Rectal smooth muscle tissue (tissue), 1 donor: ENCODE results near the gene TMEM106C.

Experiments used
- H3K27ac ChIP-seq: one replicate; pipeline ENCODE4 v1.7.0; 2013; ENCODE audit warnings: low read depth, low read length, inconsistent platforms
- H3K27me3 ChIP-seq: one replicate; pipeline ENCODE4 v1.7.0; 2013; ENCODE audit warnings: low read length; ENCODE audit not compliant: control insufficient read depth, insufficient read depth
- H3K36me3 ChIP-seq: one replicate; pipeline ENCODE4 v1.7.0; 2013; ENCODE audit warnings: low read length; ENCODE audit not compliant: control insufficient read depth, insufficient read depth
- H3K4me1 ChIP-seq: one replicate; pipeline ENCODE4 v1.7.0; 2013; ENCODE audit warnings: low read length; ENCODE audit not compliant: control insufficient read depth, insufficient read depth
- H3K4me3 ChIP-seq: one replicate; pipeline ENCODE4 v1.7.0; 2013; ENCODE audit warnings: low read length
- H3K9ac ChIP-seq: one replicate; pipeline ENCODE4 v1.7.0; 2013; ENCODE audit warnings: low read length

TMEM106C gene

DNA sequence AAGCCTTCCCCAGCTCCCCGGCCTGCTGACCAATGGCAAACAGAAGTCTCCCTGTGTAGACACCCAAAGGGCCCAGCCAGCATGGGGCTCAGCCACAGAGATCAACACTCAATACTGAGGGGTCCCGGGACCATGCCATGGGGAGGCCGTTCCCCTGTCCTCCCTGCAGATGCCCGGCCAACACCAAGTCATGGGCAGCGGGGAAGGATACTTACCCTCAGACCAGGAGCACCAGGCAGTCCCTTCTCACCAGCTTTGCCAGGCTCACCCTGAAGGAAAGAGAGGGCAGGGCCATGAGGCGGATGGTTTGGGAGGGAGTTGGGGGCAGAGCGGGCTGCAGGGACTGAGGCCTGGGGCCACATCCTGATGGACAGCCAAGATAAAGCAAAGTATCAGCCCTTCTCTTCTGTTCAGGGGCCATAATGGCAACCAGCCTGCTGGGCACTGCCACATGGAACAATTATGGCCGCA is 21.0 kb downstream of the TMEM106C start:
- no peaks in the 10 kb centered on the region for H3K4me1 ChIP-seq
- no peaks in the 10 kb centered on the region for H3K27me3 ChIP-seq
- H3K36me3 ChIP-seq: no peaks in the 10 kb centered on the region

DNA sequence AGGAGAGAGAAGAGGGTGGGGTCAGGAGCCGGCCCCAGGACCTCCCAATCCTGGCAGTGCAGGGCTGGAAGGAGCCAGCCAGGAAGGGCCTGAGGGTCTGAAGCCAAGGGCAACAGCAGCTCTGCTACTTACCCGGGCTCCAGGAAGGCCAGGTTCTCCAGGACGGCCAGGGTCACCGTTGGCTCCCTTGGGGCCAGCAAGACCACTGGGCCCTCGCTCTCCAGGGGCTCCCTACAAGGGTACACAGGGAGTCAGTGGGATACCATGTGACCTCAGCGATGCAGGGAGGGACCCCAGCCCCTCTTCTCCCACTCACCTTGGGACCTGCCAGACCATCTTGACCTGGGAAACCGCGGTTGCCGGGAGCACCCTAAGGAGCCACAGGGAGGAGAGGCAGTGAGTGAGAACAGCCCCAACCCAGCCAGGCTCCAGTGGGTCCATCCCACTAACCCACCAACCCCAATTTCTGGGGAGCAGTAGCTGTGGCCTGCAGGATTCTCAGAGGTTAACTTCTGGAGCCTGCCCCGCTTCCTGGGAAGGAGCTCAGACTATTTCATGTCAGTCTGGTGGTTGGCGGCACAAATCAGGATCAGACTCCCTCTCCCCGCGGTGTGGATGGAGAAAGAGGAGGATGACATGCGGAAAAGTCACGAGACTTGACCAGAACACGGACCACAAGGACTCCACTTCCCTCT is 22.3 kb downstream of the TMEM106C start:
- H3K27ac ChIP-seq: no peak overlapping the region
- H3K36me3 ChIP-seq: no peaks in the 10 kb centered on the region
- no peak overlapping the region for H3K9ac ChIP-seq
- H3K4me1 ChIP-seq: no peaks in the 10 kb centered on the region
- no peaks in the 10 kb centered on the region for H3K27me3 ChIP-seq
- no peak overlapping the region for H3K4me3 ChIP-seq

More for the DNA sequence above, 21.0 kb downstream of the TMEM106C start:
- no peak overlapping the region for H3K4me3 ChIP-seq
- no peak overlapping the region for H3K27ac ChIP-seq
- no peak overlapping the region for H3K9ac ChIP-seq

- H3K36me3 ChIP-seq: no peaks in the 10 kb centered on the region
- no peak overlapping the region for H3K9ac ChIP-seq
- no peak overlapping the region for H3K27ac ChIP-seq
- no peak overlapping the region for H3K4me3 ChIP-seq
- no peaks in the 10 kb centered on the region for H3K27me3 ChIP-seq
- H3K4me1 ChIP-seq: no peaks in the 10 kb centered on the region
Measured at GRCh38 chr12:47986291-47986660, 22.9 kb downstream of the TMEM106C start.

- no peak overlapping the region for H3K4me3 ChIP-seq
- no peaks in the 10 kb centered on the region for H3K27me3 ChIP-seq
- no peaks in the 10 kb centered on the region for H3K4me1 ChIP-seq
- H3K36me3 ChIP-seq: no peaks in the 10 kb centered on the region
- no peak overlapping the region for H3K27ac ChIP-seq
- no peak overlapping the region for H3K9ac ChIP-seq
Measured at GRCh38 chr12:47986832-47987231, 23.4 kb downstream of the TMEM106C start.

DNA sequence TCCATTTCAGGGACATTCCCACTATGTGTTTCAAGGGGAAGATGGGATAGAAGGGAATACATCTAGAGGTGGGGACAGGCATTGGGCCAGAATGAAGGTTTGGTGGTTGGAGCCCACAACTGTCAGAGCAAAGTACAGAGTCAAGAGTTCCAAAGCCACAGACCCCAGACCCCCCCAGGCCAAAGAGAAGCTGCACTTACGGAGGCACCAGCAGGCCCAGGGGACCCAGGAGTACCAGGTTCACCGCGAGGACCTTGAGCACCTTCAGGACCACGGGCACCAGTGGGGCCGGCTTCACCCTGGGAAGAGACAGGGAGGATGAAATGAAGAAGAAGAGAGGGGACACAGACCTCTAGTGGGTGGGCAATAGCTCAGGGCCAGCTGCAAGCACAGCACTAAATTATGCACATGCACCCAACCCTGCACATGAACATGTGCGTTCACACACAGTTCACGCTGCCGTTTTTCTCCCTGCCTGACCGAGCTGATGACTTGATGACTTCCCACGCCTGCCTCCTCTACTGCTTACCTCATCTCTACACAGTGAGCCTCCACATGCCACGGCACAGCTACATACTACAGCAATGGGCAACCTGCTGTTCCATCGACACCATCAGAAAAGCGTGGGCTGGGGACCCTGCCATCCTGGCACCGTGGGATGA is 24.1 kb downstream of the TMEM106C start:
- Histone ChIP-seq H3K27ac (no peak overlapping the region), H3K4me3 (no peak overlapping the region), H3K27me3 (no peaks in the 10 kb centered on the region), H3K36me3 (no peaks in the 10 kb centered on the region), H3K9ac (no peak overlapping the region), H3K4me1 (no peaks in the 10 kb centered on the region)

- Histone ChIP-seq H3K4me3 (no peak overlapping the region), H3K9ac (no peak overlapping the region), H3K36me3 (no peaks in the 10 kb centered on the region), H3K27me3 (no peaks in the 10 kb centered on the region), H3K4me1 (no peaks in the 10 kb centered on the region), H3K27ac (no peak overlapping the region)
Measured at GRCh38 chr12:47988073-47989022, 25.0 kb downstream of the TMEM106C start.

GRCh38 chr12:47989023-47989417 is 25.6 kb downstream of the TMEM106C start:
- Histone ChIP-seq H3K4me1 (no peaks in the 10 kb centered on the region), H3K27ac (no peak overlapping the region), H3K9ac (no peak overlapping the region), H3K27me3 (no peaks in the 10 kb centered on the region), H3K4me3 (no peak overlapping the region), H3K36me3 (no peaks in the 10 kb centered on the region)

GRCh38 chr12:47989666-47990065 is 26.3 kb downstream of the TMEM106C start:
- no peaks in the 10 kb centered on the region for H3K4me1 ChIP-seq
- no peak overlapping the region for H3K4me3 ChIP-seq
- no peak overlapping the region for H3K27ac ChIP-seq
- H3K27me3 ChIP-seq: no peaks in the 10 kb centered on the region
- H3K36me3 ChIP-seq: no peaks in the 10 kb centered on the region
- no peak overlapping the region for H3K9ac ChIP-seq

GRCh38 chr12:47990351-47991105 is 27.1 kb downstream of the TMEM106C start:
- no peaks in the 10 kb centered on the region for H3K27me3 ChIP-seq
- H3K4me1 ChIP-seq: no peaks in the 10 kb centered on the region
- no peak overlapping the region for H3K9ac ChIP-seq
- no peak overlapping the region for H3K4me3 ChIP-seq
- H3K36me3 ChIP-seq: no peaks in the 10 kb centered on the region
- H3K27ac ChIP-seq: no peak overlapping the region

DNA sequence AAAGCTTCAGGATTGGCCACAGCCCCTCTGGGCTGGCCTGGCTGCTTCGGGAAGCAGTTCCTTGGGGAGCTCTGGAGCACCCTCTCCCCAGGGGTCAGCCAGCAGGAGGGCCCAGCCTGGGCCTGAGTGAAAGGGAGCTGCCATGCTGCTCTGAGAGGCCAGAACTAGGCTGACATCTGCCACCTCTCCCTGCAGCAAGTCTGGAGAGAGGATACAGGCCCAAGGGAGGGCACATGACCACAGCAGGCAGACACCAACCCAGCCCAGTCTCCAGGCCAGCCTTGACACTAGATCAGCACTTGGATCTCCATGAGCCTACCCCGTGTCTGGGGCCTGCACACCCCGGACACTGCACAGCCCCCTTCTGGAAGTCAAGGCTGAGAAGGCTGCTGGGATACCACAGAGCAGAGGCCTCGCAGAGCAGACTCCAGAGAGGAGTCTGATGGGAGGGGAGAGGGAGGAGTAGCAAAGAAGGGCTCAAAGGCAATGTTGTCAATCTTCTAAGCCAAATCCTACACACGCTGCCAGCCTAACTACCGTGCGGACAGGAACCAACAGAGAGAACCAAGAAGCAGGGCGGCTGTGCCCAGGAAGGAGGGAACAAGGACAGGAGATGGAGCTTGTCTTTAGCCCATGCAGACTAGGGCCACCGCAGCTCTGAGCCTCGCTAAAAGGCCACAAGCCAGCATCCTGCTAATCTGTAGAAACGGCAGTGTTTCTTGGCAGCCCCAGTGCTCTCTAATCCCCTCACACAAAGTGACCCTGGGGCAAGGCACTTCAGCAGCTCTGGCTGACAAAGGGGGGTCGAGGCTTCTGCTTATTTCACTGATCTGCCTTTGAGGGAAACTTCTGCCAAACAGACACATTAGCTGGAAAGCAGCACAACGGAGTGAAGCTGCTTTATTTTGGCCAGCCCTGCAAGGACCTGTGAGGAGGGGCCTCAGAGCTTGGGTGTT is 28.0 kb downstream of the TMEM106C start:
- Histone ChIP-seq H3K27me3 (no peaks in the 10 kb centered on the region), H3K4me3 (no peak overlapping the region), H3K4me1 (no peaks in the 10 kb centered on the region)

GRCh38 chr12:47992776-47993175 is 29.4 kb downstream of the TMEM106C start:
- Histone ChIP-seq H3K4me3 (no peak overlapping the region), H3K9ac (no peak overlapping the region), H3K4me1 (no peaks in the 10 kb centered on the region), H3K36me3 (no peaks in the 10 kb centered on the region), H3K27me3 (no peaks in the 10 kb centered on the region), H3K27ac (no peak overlapping the region)

More for the DNA sequence above, 28.0 kb downstream of the TMEM106C start:
- H3K27ac ChIP-seq: no peak overlapping the region
- no peaks in the 10 kb centered on the region for H3K36me3 ChIP-seq
- H3K9ac ChIP-seq: no peak overlapping the region
